H9 (cell line): ENCODE data around the gene AFAP1L1. TPM values are rescaled to one million over a fixed set of nuclear protein-coding genes. Genes with fewer than 3 reads are reported as not detected.

Experiments
- DNase-seq: peaks from one replicate; pipeline ENCODE4 v3.0.0-alpha.2; 2017
- H2AFZ ChIP-seq: one replicate; pipeline ENCODE4 v1.6.1; 2013; ENCODE audit warnings: mild to moderate bottlenecking, low read length, control low read depth, moderate library complexity
- H2AK5ac ChIP-seq: 2 replicates; pipeline ENCODE4 v1.6.1; 2013; ENCODE audit warnings: low read length, control low read depth, mixed read lengths; ENCODE audit not compliant: insufficient read length
- H2BK120ac ChIP-seq: one replicate; pipeline ENCODE4 v1.6.1; 2013; ENCODE audit warnings: low read depth, mild to moderate bottlenecking, low read length, control low read depth, inconsistent platforms; ENCODE audit not compliant: poor library complexity, severe bottlenecking
- H2BK12ac ChIP-seq: 2 replicates; pipeline ENCODE4 v1.6.1; 2013; ENCODE audit warnings: low read length, control low read depth, mixed read lengths, low read depth; ENCODE audit not compliant: insufficient read length
- H2BK15ac ChIP-seq: 2 replicates; pipeline ENCODE4 v1.6.1; 2013; ENCODE audit warnings: low read depth, low read length, control low read depth
- H2BK20ac ChIP-seq: one replicate; pipeline ENCODE4 v1.6.1; 2013; ENCODE audit warnings: low read depth, mild to moderate bottlenecking, low read length, control low read depth, inconsistent platforms; ENCODE audit not compliant: poor library complexity, severe bottlenecking
- H2BK5ac ChIP-seq: 2 replicates; pipeline ENCODE4 v1.6.1; 2013; ENCODE audit warnings: low read length, control low read depth, mixed read lengths; ENCODE audit not compliant: insufficient read length
- H3K14ac ChIP-seq: 2 replicates; pipeline ENCODE4 v1.6.1; 2013; ENCODE audit warnings: low read length, control low read depth; ENCODE audit not compliant: insufficient read depth
- H3K18ac ChIP-seq: 2 replicates; pipeline ENCODE4 v1.6.1; 2013; ENCODE audit warnings: low read depth, mild to moderate bottlenecking, mixed read lengths, low read length, control low read depth; ENCODE audit not compliant: insufficient read length
- H3K23ac ChIP-seq: 2 replicates; pipeline ENCODE4 v1.6.1; 2013; ENCODE audit warnings: low read length, control low read depth, mixed read lengths, low read depth; ENCODE audit not compliant: insufficient read length
- H3K23me2 ChIP-seq: 2 replicates; pipeline ENCODE4 v1.6.1; 2013; ENCODE audit warnings: low read depth, mild to moderate bottlenecking, mixed read lengths, low read length, control low read depth; ENCODE audit not compliant: insufficient read length, poor library complexity, severe bottlenecking
- H3K27ac ChIP-seq: 2 replicates; pipeline ENCODE4 v1.5.1; 2013; ENCODE audit warnings: low read length, control low read depth, mixed read lengths, low read depth; ENCODE audit not compliant: insufficient read length
- H3K27me3 ChIP-seq: 2 replicates; pipeline ENCODE4 v1.6.1; 2013; ENCODE audit warnings: low read length, control low read depth, inconsistent platforms; ENCODE audit not compliant: insufficient read depth
- H3K4ac ChIP-seq: 2 replicates; pipeline ENCODE4 v1.6.1; 2013; ENCODE audit warnings: low read depth, mild to moderate bottlenecking, control low read depth, inconsistent platforms, low read length, moderate library complexity
- H3K4me1 ChIP-seq: 2 replicates; pipeline ENCODE4 v1.6.1; 2013; ENCODE audit warnings: low read length, control low read depth, inconsistent platforms; ENCODE audit not compliant: insufficient read depth
- H3K4me2 ChIP-seq: 2 replicates; pipeline ENCODE4 v1.6.1; 2013; ENCODE audit warnings: low read length, control low read depth, mixed read lengths; ENCODE audit not compliant: insufficient read length, insufficient read depth
- H3K56ac ChIP-seq: 2 replicates; pipeline ENCODE4 v1.6.1; 2013; ENCODE audit warnings: low read depth, mild to moderate bottlenecking, mixed read lengths, low read length, control low read depth; ENCODE audit not compliant: insufficient read length
- H3K79me1 ChIP-seq: 2 replicates; pipeline ENCODE4 v1.6.1; 2013; ENCODE audit warnings: low read depth, mild to moderate bottlenecking, moderate library complexity, low read length, control low read depth, inconsistent platforms; ENCODE audit not compliant: insufficient read depth, poor library complexity, severe bottlenecking
- H3K79me2 ChIP-seq: 2 replicates; pipeline ENCODE4 v1.6.1; 2013; ENCODE audit warnings: low read length, control low read depth, inconsistent platforms; ENCODE audit not compliant: insufficient read depth
- H3K9ac ChIP-seq: 2 replicates; pipeline ENCODE4 v1.6.1; 2013; ENCODE audit warnings: low read length, control low read depth, mixed read lengths; ENCODE audit not compliant: insufficient read length; ENCODE audit errors: extremely low read depth
- H3K9me3 ChIP-seq: one replicate; pipeline ENCODE4 v1.6.1; 2013; ENCODE audit warnings: low read depth, low read length, inconsistent platforms; ENCODE audit not compliant: control insufficient read depth
- H3T11ph ChIP-seq: one replicate; pipeline ENCODE4 v1.6.1; 2013; ENCODE audit warnings: mild to moderate bottlenecking, low read length, control low read depth, inconsistent platforms
- H4K20me1 ChIP-seq: one replicate; pipeline ENCODE4 v1.6.1; 2013; ENCODE audit not compliant: control insufficient read depth, insufficient read length, insufficient read depth
- H4K5ac ChIP-seq: 2 replicates; pipeline ENCODE4 v1.6.1; 2013; ENCODE audit warnings: low read depth, mild to moderate bottlenecking, mixed read lengths, low read length, control low read depth; ENCODE audit not compliant: insufficient read length
- H4K8ac ChIP-seq: replicated peaks from 2 replicates; pipeline ENCODE4 v1.6.1; 2013; ENCODE audit warnings: low read length, control low read depth, mixed read lengths, low read depth; ENCODE audit not compliant: insufficient read length
- H4K91ac ChIP-seq: 2 replicates; pipeline ENCODE4 v1.6.1; 2013; ENCODE audit warnings: low read depth, mild to moderate bottlenecking, moderate library complexity, mixed read lengths, low read length, control low read depth; ENCODE audit not compliant: insufficient read length
- H3K27ac Mint-ChIP-seq, 3 experiments: 2 replicates in 2 of 3; 3 replicates in 1 of 3; pipeline ENCODE4 v1.8.0; 2020 to 2021; ENCODE audit warnings: mixed read lengths in 3 of 3, mild to moderate bottlenecking in 1 of 3, moderate library complexity in 1 of 3
- H3K27me3 Mint-ChIP-seq: 2 replicates; pipeline ENCODE4 v1.8.0; 2021; ENCODE audit warnings: low read depth, mild to moderate bottlenecking, moderate library complexity, mixed read lengths
- H3K36me3 Mint-ChIP-seq, 3 experiments: 2 replicates in 2 of 3; 3 replicates in 1 of 3; pipeline ENCODE4 v1.8.0; 2020 to 2021; ENCODE audit warnings: low read depth in 3 of 3, mixed read lengths in 3 of 3; ENCODE audit not compliant: insufficient read depth in 1 of 3
- H3K4me1 Mint-ChIP-seq, 2 experiments: 2 replicates each; pipeline ENCODE4 v1.8.0; 2020; ENCODE audit warnings: mixed read lengths in 2 of 2
- H3K4me3 Mint-ChIP-seq, 2 experiments: 2 replicates in 1 of 2; 3 replicates in 1 of 2; pipeline ENCODE4 v1.8.0; 2020 to 2021; ENCODE audit warnings: mild to moderate bottlenecking in 2 of 2, mixed read lengths in 2 of 2, moderate library complexity in 1 of 2
- H3K9me3 Mint-ChIP-seq, 2 experiments: 2 replicates in 1 of 2; 3 replicates in 1 of 2; pipeline ENCODE4 v1.8.0; 2020; ENCODE audit warnings: mild to moderate bottlenecking in 2 of 2, mixed read lengths in 2 of 2, moderate library complexity in 1 of 2
- CTCF ChIP-seq: fragments of 200-600 bp; sonication (generic); conservative IDR thresholded peaks from 3 replicates; pipeline ENCODE4 v1.8.0; 2021; ENCODE audit warnings: antibody characterized with exemption, mild to moderate bottlenecking
- WGBS: extraction: QIAGEN DNeasy Blood & Tissue Kit; methylation state at CpG from one replicate; pipeline ENCODE4 v1.1.7; 2013; ENCODE audit warnings: missing lambda C conversion rate, low lambda C conversion rate, mixed read lengths; ENCODE audit not compliant: insufficient read length; ENCODE audit errors: extremely low coverage; 5-methylcytosine and 5-hydroxymethylcytosine counted together
- total RNA-seq: library from RNA; stranded (reverse); gene quantifications from 2 replicates; pipeline ENCODE4 v1.2.1, GENCODE V29; 2021

Gene AFAP1L1
- total RNA-seq, 1 experiment from 2014 or later: 1.8 TPM

GRCh38 chr5:149301744-149302380 is 30.2 kb downstream of the AFAP1L1 start:
- Histone ChIP-seq H3T11ph (no peak overlapping the region), H4K8ac (no peak overlapping the region), H3K18ac (no peak overlapping the region), H4K20me1 (no peaks in the 10 kb centered on the region), H3K79me2 (no peaks in the 10 kb centered on the region), H2BK15ac (no peak overlapping the region), H3K9ac (no peak overlapping the region), H4K91ac (no peak overlapping the region), H2BK12ac (no peak overlapping the region), H4K5ac (no peak overlapping the region), H2BK20ac (no peak overlapping the region), H2BK5ac (no peak overlapping the region), H3K4me1 (no peaks in the 10 kb centered on the region), H3K23ac (no peak overlapping the region), H2AFZ (no peak overlapping the region), H3K27ac (no peak overlapping the region), H3K9me3 (no peaks in the 10 kb centered on the region), H3K23me2 (no peaks in the 10 kb centered on the region), H2BK120ac (no peak overlapping the region), H3K14ac (no peak overlapping the region), H3K56ac (no peak overlapping the region), H3K4ac (no peak overlapping the region), H3K4me2 (no peak overlapping the region), H2AK5ac (no peak overlapping the region), H3K79me1 (no peaks in the 10 kb centered on the region), H3K27me3 (no peaks in the 10 kb centered on the region)
- no peak for DNase-seq
- WGBS: no CpG with 5 or more reads among the region's 8 CpGs
- Mint-ChIP-seq H3K9me3 (no peaks in the 10 kb centered on the region), H3K4me3 (no peak overlapping the region), H3K27me3 (no peaks in the 10 kb centered on the region; the same call in 1 of the 2 replicates), H3K27ac (no peak overlapping the region), H3K4me1 (no peaks in the 10 kb centered on the region), H3K36me3 (no peaks in the 10 kb centered on the region)
- no peak for TF ChIP-seq CTCF
